ENCODE results near the gene PLXNA4.

PLXNA4 gene

GRCh38 chr7:132386201-132386681 lies 190.0 kb downstream of the PLXNA4 start:
- Histone ChIP-seq H3K36me3 (ENCODE audit: control insufficient read depth in 2 of 2, insufficient read depth in 1 of 2, low read length in 2 of 2) (no peaks in the 10 kb centered on the region), H3K4me3 (ENCODE audit: low read depth, low read length) (no peak overlapping the region), H3K9me3 (ENCODE audit: control insufficient read depth, insufficient read depth, low read depth, low read length) (no peaks in the 10 kb centered on the region), H3K4me1 (ENCODE audit: control insufficient read depth, insufficient read depth, low read length) (no peaks in the 10 kb centered on the region), H3K27ac (ENCODE audit: extremely low read depth, low read depth, low read length) (no peak overlapping the region)
- TF ChIP-seq MZF1 (tag by site-specific recombination; IDR thresholded peaks at IDR 0.05; ENCODE audit: borderline replicate concordance) (no peak), ZNF585B (tag by site-specific recombination; IDR thresholded peaks at IDR 0.05) (no peak), ZNF571 (tag by site-specific recombination; IDR thresholded peaks at IDR 0.05) (no peak), PRDM6 (tag by site-specific recombination; IDR thresholded peaks at IDR 0.05) (no peak), ZNF398 (tag by site-specific recombination; IDR thresholded peaks at IDR 0.05) (no peak), ZNF518A (tag by site-specific recombination; conservative IDR thresholded peaks at IDR 0.05; ENCODE audit: low read depth) (no peak), SP7 (tag by site-specific recombination; IDR thresholded peaks at IDR 0.05) (no peak), TCF7L2 (IDR thresholded peaks at IDR 0.05; ENCODE audit: borderline replicate concordance, low read depth, low read length) (no peak), ZFP41 (tag by site-specific recombination; IDR thresholded peaks at IDR 0.05; ENCODE audit: borderline replicate concordance) (no peak), ZNF600 (tag by site-specific recombination; IDR thresholded peaks at IDR 0.05) (no peak), GLI4 (tag by site-specific recombination; IDR thresholded peaks at IDR 0.05) (no peak), GLIS1 (tag by site-specific recombination; IDR thresholded peaks at IDR 0.05) (no peak), KLF7 (tag by site-specific recombination; IDR thresholded peaks at IDR 0.05; ENCODE audit: borderline replicate concordance) (no peak), ZBTB48 (tag by site-specific recombination; IDR thresholded peaks at IDR 0.05) (no peak), ZSCAN16 (tag by site-specific recombination; IDR thresholded peaks at IDR 0.05) (no peak)
- POLR2A ChIA-PET, result no interaction called here
- CTCF ChIA-PET, result interaction anchor here (1.3 to 1.7 kb wide), 2 partner anchors 20 to 194 kb away, joined by 3 to 8 read pairs; no protein-coding TSS in a partner anchor

- ChIA-PET POLR2A (no interaction called here), CTCF (no interaction called here)
- no peaks in the 10 kb centered on the region for H3K36me3 ChIP-seq (ENCODE audit: control insufficient read depth in 2 of 2, insufficient read depth in 1 of 2, low read length in 2 of 2)
- no peak for TF ChIP-seq ZBTB7A (tag by site-specific recombination; IDR thresholded peaks at IDR 0.05; ENCODE audit: low read depth)
- 0 out of 2 replicates have a peak, but pooled peaks have one; percentile 44 for TF ChIP-seq SCRT1 (tag by site-specific recombination; IDR thresholded peaks at IDR 0.05; ENCODE audit: borderline replicate concordance)
- H3K4me1 ChIP-seq (ENCODE audit: control insufficient read depth, insufficient read depth, low read length), result no peaks in the 10 kb centered on the region
- H3K4me3 ChIP-seq (ENCODE audit: low read depth, low read length), result no peak overlapping the region
- H3K27ac ChIP-seq (ENCODE audit: extremely low read depth, low read depth, low read length), result no peak overlapping the region
- no peaks in the 10 kb centered on the region for H3K9me3 ChIP-seq (ENCODE audit: control insufficient read depth, insufficient read depth, low read depth, low read length)
Observed at GRCh38 chr7:132383962-132384361, 192.3 kb downstream of the PLXNA4 start.

All from HEK293 (cell line).